Neural crest cell (in vitro differentiated cells): ENCODE results near the gene OR2H1. TPM values are rescaled to one million over a fixed set of nuclear protein-coding genes. Genes with fewer than 3 reads are reported as not detected.

ENCODE experiments used
- DNase-seq: peaks from one replicate; pipeline ENCODE4 v3.0.0; 2021; ENCODE audit warnings: low read depth, mixed read lengths, low spot score
- H3K27ac Mint-ChIP-seq: one replicate; pipeline ENCODE4 v1.8.0; 2021; ENCODE audit warnings: mild to moderate bottlenecking, mixed read lengths; ENCODE audit not compliant: unreplicated experiment
- H3K27me3 Mint-ChIP-seq: 2 replicates; pipeline ENCODE4 v1.8.0; 2021; ENCODE audit warnings: low read depth, mild to moderate bottlenecking, mixed read lengths
- H3K36me3 Mint-ChIP-seq: 2 replicates; pipeline ENCODE4 v1.8.0; 2021; ENCODE audit warnings: low read depth, mild to moderate bottlenecking, mixed read lengths
- H3K4me1 Mint-ChIP-seq: 2 replicates; pipeline ENCODE4 v1.8.0; 2021; ENCODE audit warnings: mixed read lengths
- H3K4me3 Mint-ChIP-seq: one replicate; pipeline ENCODE4 v1.8.0; 2021; ENCODE audit warnings: mild to moderate bottlenecking, mixed read lengths
- H3K9me3 Mint-ChIP-seq: 2 replicates; pipeline ENCODE4 v1.8.0; 2021; ENCODE audit warnings: mixed read lengths
- CTCF ChIP-seq: fragments of 200-600 bp; sonication (generic); conservative IDR thresholded peaks from 2 replicates; pipeline ENCODE4 v1.5.0; 2021; ENCODE audit warnings: antibody characterized with exemption, mild to moderate bottlenecking
- total RNA-seq: library from RNA; stranded (reverse); gene quantifications from 2 replicates; pipeline ENCODE4 v1.2.1, GENCODE V29; 2021

OR2H1 gene
- total RNA-seq, 1 donor from 2014 or later = not detected

GRCh38 chr6:29483186-29483585 lies 26.2 kb downstream of the OR2H1 start:
- no peak for TF ChIP-seq CTCF
- no peak for DNase-seq
- H3K36me3 Mint-ChIP-seq = no peaks in the 10 kb centered on the region
- no peak overlapping the region for H3K4me3 Mint-ChIP-seq
- no peak overlapping the region for H3K27ac Mint-ChIP-seq
- H3K27me3 Mint-ChIP-seq = no peaks in the 10 kb centered on the region
- no peaks in the 10 kb centered on the region for H3K4me1 Mint-ChIP-seq
- H3K9me3 Mint-ChIP-seq = peaks cover 8% of the 10 kb centered on the region

- Mint-ChIP-seq H3K36me3 (no peaks in the 10 kb centered on the region), H3K9me3 (peaks cover 8% of the 10 kb centered on the region), H3K27me3 (no peaks in the 10 kb centered on the region), H3K27ac (no peak overlapping the region), H3K4me1 (no peaks in the 10 kb centered on the region), H3K4me3 (no peak overlapping the region)
- TF ChIP-seq CTCF = no peak
- DNase-seq = no peak
Measured at GRCh38 chr6:29483735-29484134, 26.8 kb downstream of the OR2H1 start.

- H3K4me1 Mint-ChIP-seq = no peaks in the 10 kb centered on the region
- H3K36me3 Mint-ChIP-seq = no peaks in the 10 kb centered on the region
- DNase-seq = no peak
- H3K9me3 Mint-ChIP-seq = peaks cover 10% of the 10 kb centered on the region
- H3K4me3 Mint-ChIP-seq = no peak overlapping the region
- TF ChIP-seq CTCF = no peak
- no peaks in the 10 kb centered on the region for H3K27me3 Mint-ChIP-seq
- H3K27ac Mint-ChIP-seq = no peak overlapping the region
Measured at GRCh38 chr6:29486577-29486976, 29.6 kb downstream of the OR2H1 start.

DNA sequence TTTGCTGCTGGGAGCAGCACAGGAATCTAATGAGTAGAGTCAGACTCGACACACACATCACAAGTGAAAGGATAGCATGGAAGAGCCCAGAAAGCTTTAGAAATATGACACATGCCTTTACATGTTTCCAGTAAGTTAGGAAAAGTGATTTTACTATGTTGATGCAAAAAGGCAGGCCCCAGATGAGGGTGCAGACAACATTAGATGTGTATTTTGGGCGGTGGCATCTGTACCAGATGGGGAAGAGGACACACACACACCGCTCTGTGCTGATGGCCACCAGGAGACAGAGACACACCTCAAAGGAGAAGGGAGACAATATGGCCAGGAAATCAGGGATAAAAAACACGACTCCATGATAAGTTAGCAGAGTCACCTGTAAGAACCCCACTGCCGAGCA lies 30.2 kb downstream of the OR2H1 start:
- Mint-ChIP-seq H3K9me3 (peaks cover 9% of the 10 kb centered on the region), H3K4me3 (no peak overlapping the region), H3K27me3 (no peaks in the 10 kb centered on the region), H3K27ac (no peak overlapping the region), H3K4me1 (no peaks in the 10 kb centered on the region), H3K36me3 (no peaks in the 10 kb centered on the region)
- DNase-seq = no peak
- no peak for TF ChIP-seq CTCF

DNA sequence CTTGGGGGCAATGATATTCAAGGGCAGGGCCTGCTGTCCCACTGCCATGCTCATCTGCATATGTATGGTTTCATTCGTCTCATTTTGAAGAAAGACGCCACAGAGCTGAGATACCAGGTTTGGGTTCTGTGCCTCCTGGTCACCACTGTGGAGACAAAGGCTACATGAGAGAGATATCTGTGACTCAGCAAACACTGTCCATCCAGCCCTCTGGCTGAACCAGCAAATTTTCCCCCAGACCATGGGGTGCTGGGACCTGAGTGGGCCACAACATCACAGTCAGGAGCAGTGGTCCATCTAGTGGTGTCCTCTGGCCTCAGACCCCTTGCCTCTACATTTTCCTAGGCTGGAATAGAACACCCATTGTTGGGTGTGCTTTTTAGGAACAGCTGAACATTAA lies 30.7 kb downstream of the OR2H1 start, which contains the start of gene MAS1L:
Gene MAS1L, minus strand, starts transcription at position 297 of the 400 bp plus-strand sequence. Its CDS starts 54 bp downstream, at position 243.
- TF ChIP-seq CTCF = no peak
- H3K36me3 Mint-ChIP-seq = no peaks in the 10 kb centered on the region
- no peak within 1 kb of the TSS for H3K4me3 Mint-ChIP-seq
- no peak within 1 kb of the TSS for H3K27ac Mint-ChIP-seq
- no peak for DNase-seq
- peaks cover 4% of the 10 kb centered on the region for H3K9me3 Mint-ChIP-seq
- H3K4me1 Mint-ChIP-seq = no peaks in the 10 kb centered on the region
- H3K27me3 Mint-ChIP-seq = no peaks in the 10 kb centered on the region

DNA sequence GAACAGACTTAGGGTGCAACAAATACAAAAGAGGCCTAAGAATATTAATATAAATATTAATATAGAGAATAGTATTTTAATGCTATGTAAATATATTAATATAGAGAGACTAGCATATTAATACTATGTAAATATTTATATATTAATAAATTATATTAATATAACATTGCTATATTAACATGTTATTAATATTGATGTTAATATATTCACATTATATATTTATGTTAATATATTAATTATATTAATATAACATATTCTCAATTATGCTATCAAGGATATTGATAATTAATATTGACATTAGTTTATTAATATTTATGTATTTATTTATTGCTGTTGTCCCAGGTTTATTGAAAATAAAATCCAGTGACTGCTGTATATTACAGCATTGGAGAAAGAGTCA lies 31.9 kb downstream of the OR2H1 start:
- Mint-ChIP-seq H3K27me3 (no peaks in the 10 kb centered on the region), H3K36me3 (no peaks in the 10 kb centered on the region), H3K27ac (no peak overlapping the region), H3K9me3 (peaks cover 3% of the 10 kb centered on the region), H3K4me1 (no peaks in the 10 kb centered on the region), H3K4me3 (no peak overlapping the region)
- TF ChIP-seq CTCF = no peak
- DNase-seq = no peak
